Naive thymus-derived CD4-positive, alpha-beta T cell (primary cell): ENCODE results near the gene CASTOR1. TPM values are rescaled to one million over a fixed set of nuclear protein-coding genes. Genes with fewer than 3 reads are reported as not detected.

ENCODE experiments used
- ATAC-seq: fragments of 150-1000 bp; cut with Tn5 transposase; 2 replicates; pipeline ENCODE4 v1.10.0; 2021; ENCODE audit warnings: mild to moderate bottlenecking, moderate library complexity
- CTCF ChIA-PET: fragments of 350-600 bp; sonication (Branson Sonifier 250); formaldehyde crosslinking; loops from one replicate; lab custom pipeline; 2021; ENCODE audit warnings: antibody characterized with exemption; lab: Charles Lee
- POLR2A ChIA-PET: fragments of 350-600 bp; sonication (Branson Sonifier 250); formaldehyde crosslinking; loops from one replicate; lab custom pipeline; 2021; ENCODE audit warnings: antibody characterized with exemption, inconsistent platforms; lab: Charles Lee
- DNase-seq, 9 donors: peaks; one replicate each; pipeline versions ENCODE4 v3.0.0 to v3.0.0-alpha.2; 2020 to 2022; ENCODE audit warnings: mixed read lengths in 1 of 9
- H3K27ac ChIP-seq: one replicate; pipeline ENCODE4 v1.7.0; 2013; ENCODE audit warnings: mild to moderate bottlenecking, low read depth, low read length, moderate library complexity
- H3K27me3 ChIP-seq, 2 donors: one replicate each; pipeline ENCODE4 v1.7.0; 2013; ENCODE audit warnings: low read length in 2 of 2, mild to moderate bottlenecking in 2 of 2, moderate library complexity in 2 of 2; ENCODE audit not compliant: control insufficient read depth in 2 of 2, insufficient read depth in 2 of 2
- H3K36me3 ChIP-seq, 3 experiments: 1 replicate in 2 of 3; 2 replicates in 1 of 3; pipeline ENCODE4 v1.7.0; 2013; ENCODE audit warnings: low read length in 3 of 3, mild to moderate bottlenecking in 3 of 3, moderate library complexity in 1 of 3; ENCODE audit not compliant: insufficient read depth in 3 of 3, control insufficient read depth in 2 of 3
- H3K4me1 ChIP-seq, 2 donors: one replicate each; pipeline ENCODE4 v1.7.0; 2013; ENCODE audit warnings: low read length in 2 of 2, mild to moderate bottlenecking in 2 of 2, moderate library complexity in 1 of 2; ENCODE audit not compliant: control insufficient read depth in 2 of 2, insufficient read depth in 2 of 2
- H3K4me3 ChIP-seq: 2 replicates; pipeline ENCODE4 v1.7.0; 2013; ENCODE audit warnings: mild to moderate bottlenecking, low read length
- H3K9me3 ChIP-seq, 3 experiments: 1 replicate in 2 of 3; 2 replicates in 1 of 3; pipeline ENCODE4 v1.7.0; 2013; ENCODE audit warnings: low read length in 3 of 3; ENCODE audit not compliant: control insufficient read depth in 2 of 3
- H3K27ac Mint-ChIP-seq, 9 donors: one replicate each; pipeline ENCODE4 v1.8.0; 2020 to 2022; ENCODE audit warnings: mixed read lengths in 9 of 9, mild to moderate bottlenecking in 8 of 9, moderate library complexity in 5 of 9, inconsistent platforms in 2 of 9
- H3K27me3 Mint-ChIP-seq, 5 donors: one replicate each; pipeline ENCODE4 v1.8.0; 2021 to 2022; ENCODE audit warnings: mixed read lengths in 5 of 5, mild to moderate bottlenecking in 1 of 5
- H3K36me3 Mint-ChIP-seq, 5 donors: one replicate each; pipeline ENCODE4 v1.8.0; 2020 to 2022; ENCODE audit warnings: mixed read lengths in 5 of 5, mild to moderate bottlenecking in 3 of 5, inconsistent platforms in 1 of 5
- H3K4me1 Mint-ChIP-seq, 7 donors: one replicate each; pipeline ENCODE4 v1.8.0; 2020 to 2022; ENCODE audit warnings: mixed read lengths in 7 of 7, mild to moderate bottlenecking in 3 of 7, inconsistent platforms in 1 of 7
- H3K4me3 Mint-ChIP-seq, 10 donors: one replicate each; pipeline ENCODE4 v1.8.0; 2020 to 2022; ENCODE audit warnings: mild to moderate bottlenecking in 10 of 10, mixed read lengths in 10 of 10, moderate library complexity in 6 of 10, inconsistent platforms in 2 of 10
- H3K9me3 Mint-ChIP-seq, 11 donors: one replicate each; pipeline ENCODE4 v1.8.0; 2020 to 2022; ENCODE audit warnings: mixed read lengths in 11 of 11, mild to moderate bottlenecking in 4 of 11, inconsistent platforms in 1 of 11, moderate library complexity in 1 of 11
- intact Hi-C, 2 donors: fragments of 100-400 bp; cut with micrococcal nuclease; formaldehyde crosslinking; loops; one replicate each; pipeline ENCODE4 v1.15.1; 2023
- polyA plus RNA-seq, 2 donors: library from polyadenylated mRNA; unstranded; fragments of 300-500 nt; fragmentation: Illumina TruSeq; gene quantifications; one replicate each; pipeline ENCODE4 v1.2.3, GENCODE V29; 2021
- total RNA-seq, 6 experiments: library from RNA in 5 of 6; stranded (reverse) in 5 of 6; gene quantifications; 1 replicate in 5 of 6; 2 replicates in 1 of 6; pipeline ENCODE4 v1.2.3 and lab custom pipeline; 2021 to 2026

Gene CASTOR1
- total and polyA plus RNA-seq, 7 experiments from 2014 or later, result 12.4 to 43.0 (median 19.0) TPM

GRCh38 chr22:30325065-30325720 is 35.9 kb upstream of the CASTOR1 start:
- Histone ChIP-seq H3K36me3 (peaks cover 0 to 28% (median 4%) of the 10 kb centered on the region in 3 experiments), H3K9me3 (no peaks in the 10 kb centered on the region), H3K4me3 (peak overlapping the region; percentile 83), H3K27me3 (no peaks in the 10 kb centered on the region), H3K4me1 (peaks cover 59% of the 10 kb centered on the region in 2 donors), H3K27ac (peak overlapping the region; percentile 78)
- ATAC-seq (no peak), DNase-seq (no peak)
- Mint-ChIP-seq H3K27me3 (no peaks in the 10 kb centered on the region), H3K4me3 (peak overlapping the region; percentile 87 to 96 (median 93)), H3K36me3 (peaks cover 0 to 30% (median 18%) of the 10 kb centered on the region in 5 donors), H3K27ac (peak overlapping the region; percentile 81 to 93 (median 89)), H3K4me1 (peaks cover 54 to 67% (median 61%) of the 10 kb centered on the region in 7 donors), H3K9me3 (no peaks in the 10 kb centered on the region)
- POLR2A ChIA-PET, result interaction anchor here (0.6 to 48.9 kb wide), 8 partner anchors 11 to 958 kb away, joined by 3 to 1265 read pairs (median 4); partner anchors contain the start of genes CASTOR1, CCDC157, RNF215 and SF3A1
- CTCF ChIA-PET, result interaction anchor here (0.7 to 8.1 kb wide), 6 partner anchors 10 to 218 kb away, joined by 3 to 78 read pairs (median 4); partner anchors contain the start of genes CASTOR1 and RNF215
- intact Hi-C loops, result no loop called here

- ATAC-seq (no peak), DNase-seq (peak in 7 of 9 donors; percentile 31 to 50 (median 35))
- Histone ChIP-seq H3K9me3 (no peaks in the 10 kb centered on the region), H3K27ac (peak overlapping the region; percentile 78), H3K4me3 (peak overlapping the region; percentile 83), H3K27me3 (no peaks in the 10 kb centered on the region), H3K36me3 (peaks cover 0 to 32% (median 4%) of the 10 kb centered on the region in 3 experiments), H3K4me1 (peaks cover 59 to 69% of the 10 kb centered on the region in 2 donors)
- POLR2A ChIA-PET, result interaction anchor here (0.6 to 48.9 kb wide), 6 partner anchors 12 to 959 kb away, joined by 3 to 1265 read pairs (median 6); partner anchors contain the start of genes CASTOR1, CCDC157 and SF3A1
- Mint-ChIP-seq H3K27ac (peak overlapping the region; percentile 81 to 93 (median 89)), H3K4me3 (peak overlapping the region; percentile 87 to 96 (median 93)), H3K9me3 (no peaks in the 10 kb centered on the region), H3K36me3 (peaks cover 0 to 30% (median 20%) of the 10 kb centered on the region in 5 donors), H3K4me1 (peaks cover 64 to 78% (median 72%) of the 10 kb centered on the region in 7 donors), H3K27me3 (no peaks in the 10 kb centered on the region)
- intact Hi-C loops, result no loop called here
- CTCF ChIA-PET, result interaction anchor here (0.6 to 8.1 kb wide), 8 partner anchors 9 to 64 kb away, joined by 3 to 78 read pairs (median 4); partner anchors contain the start of genes CASTOR1 and RNF215
Observed at GRCh38 chr22:30324014-30324730, 34.9 kb upstream of the CASTOR1 start.

- CTCF ChIA-PET, result interaction anchor here (0.9 to 8.1 kb wide), 3 partner anchors 13 to 34 kb away, joined by 3 to 78 read pairs (median 8); partner anchors contain the start of gene CASTOR1
- Histone ChIP-seq H3K36me3 (peaks cover 0 to 35% (median 4%) of the 10 kb centered on the region in 3 experiments), H3K4me1 (peaks cover 64 to 79% of the 10 kb centered on the region in 2 donors), H3K4me3 (peak overlapping the region; percentile 8), H3K27me3 (no peaks in the 10 kb centered on the region), H3K27ac (peak overlapping the region; percentile 24), H3K9me3 (no peaks in the 10 kb centered on the region)
- DNase-seq (no peak), ATAC-seq (no peak)
- intact Hi-C loops, result no loop called here
- Mint-ChIP-seq H3K9me3 (no peaks in the 10 kb centered on the region), H3K4me1 (peaks cover 73 to 86% (median 79%) of the 10 kb centered on the region in 7 donors), H3K27ac (peak overlapping the region in 8 of 9 donors; percentile 28 to 93 (median 90)), H3K36me3 (peaks cover 6 to 37% (median 25%) of the 10 kb centered on the region in 5 donors), H3K27me3 (no peaks in the 10 kb centered on the region), H3K4me3 (peak overlapping the region; percentile 4 to 96 (median 92))
- POLR2A ChIA-PET, result interaction anchor here (0.9 to 48.9 kb wide), 7 partner anchors 13 to 101 kb away, joined by 3 to 1265 read pairs (median 6); partner anchors contain the start of genes CASTOR1, CCDC157 and SF3A1
Observed at GRCh38 chr22:30323246-30323645, 33.9 kb upstream of the CASTOR1 start.

GRCh38 chr22:30321461-30321860 is 32.2 kb upstream of the CASTOR1 start:
- ChIA-PET POLR2A (interaction anchor here (1.6 to 48.9 kb wide), 3 partner anchors 11 to 35 kb away, joined by 4 to 1265 read pairs (median 5); partner anchors contain the start of genes CASTOR1, CCDC157 and SF3A1), CTCF (interaction anchor here (1.2 to 8.1 kb wide), 3 partner anchors 8 to 32 kb away, joined by 3 to 78 read pairs (median 5); partner anchors contain the start of gene CASTOR1)
- Mint-ChIP-seq H3K27me3 (no peaks in the 10 kb centered on the region), H3K4me1 (peaks cover 82 to 91% (median 85%) of the 10 kb centered on the region in 7 donors), H3K27ac (peak overlapping the region in 8 of 9 donors; percentile 48 to 98 (median 88)), H3K4me3 (peak overlapping the region in 8 of 10 donors; percentile 35 to 87 (median 47)), H3K36me3 (peaks cover 6 to 38% (median 25%) of the 10 kb centered on the region in 5 donors), H3K9me3 (no peaks in the 10 kb centered on the region)
- intact Hi-C loops, result no loop called here
- Histone ChIP-seq H3K27me3 (no peaks in the 10 kb centered on the region), H3K36me3 (peaks cover 0 to 43% (median 4%) of the 10 kb centered on the region in 3 experiments), H3K4me1 (peaks cover 60 to 87% of the 10 kb centered on the region in 2 donors), H3K9me3 (no peaks in the 10 kb centered on the region), H3K27ac (peak overlapping the region; percentile 54), H3K4me3 (no peak overlapping the region)
- no peak for DNase-seq
- ATAC-seq, result no peak

GRCh38 chr22:30320021-30320556 is 30.8 kb upstream of the CASTOR1 start:
- H3K36me3 Mint-ChIP-seq, result peaks cover 6 to 47% (median 29%) of the 10 kb centered on the region in 5 donors
- POLR2A ChIA-PET, result interaction anchor here (1.7 to 48.9 kb wide), 3 partner anchors 13 to 36 kb away, joined by 5 to 1265 read pairs (median 6); partner anchors contain the start of genes CASTOR1, CCDC157 and SF3A1

More at GRCh38 chr22:30320021-30320556, 30.8 kb upstream of the CASTOR1 start:
- Mint-ChIP-seq H3K4me1 (peaks cover 87 to 97% (median 93%) of the 10 kb centered on the region in 7 donors), H3K27me3 (no peaks in the 10 kb centered on the region), H3K9me3 (no peaks in the 10 kb centered on the region), H3K4me3 (peak overlapping the region in 9 of 10 donors; percentile 25 to 87 (median 51)), H3K27ac (peak overlapping the region in 8 of 9 donors; percentile 57 to 98 (median 89))
- H3K9me3 ChIP-seq, result no peaks in the 10 kb centered on the region
- H3K27ac ChIP-seq, result peak overlapping the region; percentile 49
- ATAC-seq, result no peak
- peaks cover 0 to 34% (median 4%) of the 10 kb centered on the region in 3 experiments for H3K36me3 ChIP-seq
- no peaks in the 10 kb centered on the region for H3K27me3 ChIP-seq
- H3K4me3 ChIP-seq, result no peak overlapping the region
- intact Hi-C loops, result no loop called here
- DNase-seq, result no peak
- CTCF ChIA-PET, result interaction anchor here (1.2 kb wide), 1 partner anchor 10 kb away, joined by 3 read pairs; no protein-coding TSS in a partner anchor
- peaks cover 67 to 100% of the 10 kb centered on the region in 2 donors for H3K4me1 ChIP-seq
